ENCODE data around the gene TTC24.
"Not testable (repeated sequence)": the region's sequence is repeated elsewhere in the genome, so short reads cannot be mapped to it uniquely, and the experiment has no call there.

TTC24 gene

GRCh38 chr1:156619582-156619955 lies 40.0 kb downstream of the TTC24 start:
- no peak overlapping the region for H3K27ac ChIP-seq (ENCODE audit: low read depth, low read length)
- H3K9ac ChIP-seq (ENCODE audit: low read depth in 1 of 2, low read length in 2 of 2): no peak overlapping the region
- H3K36me3 ChIP-seq (ENCODE audit: control insufficient read depth in 1 of 2, insufficient read depth in 2 of 2, low read length in 2 of 2): no peaks in the 10 kb centered on the region
- H3K9me3 ChIP-seq (ENCODE audit: control insufficient read depth in 1 of 2, low read length in 2 of 2): no peaks in the 10 kb centered on the region
- H3K27me3 ChIP-seq (ENCODE audit: control insufficient read depth in 1 of 2, insufficient read depth in 2 of 2, low read length in 2 of 2): peaks cover 26 to 31% of the 10 kb centered on the region in 2 donors
- H3K4me3 ChIP-seq (ENCODE audit: low read depth in 1 of 2, low read length in 2 of 2): no peak overlapping the region
- H3K4me1 ChIP-seq (ENCODE audit: control insufficient read depth in 1 of 2, insufficient read depth in 2 of 2, low read length in 2 of 2): peaks cover 17 to 19% of the 10 kb centered on the region in 2 donors

- Histone ChIP-seq H3K4me1 (ENCODE audit: control insufficient read depth in 1 of 2, insufficient read depth in 2 of 2, low read length in 2 of 2) (peaks cover 19 to 30% of the 10 kb centered on the region in 2 donors), H3K27me3 (ENCODE audit: control insufficient read depth in 1 of 2, insufficient read depth in 2 of 2, low read length in 2 of 2) (peaks cover 42 to 50% of the 10 kb centered on the region in 2 donors), H3K27ac (ENCODE audit: low read depth, low read length) (no peak overlapping the region), H3K4me3 (ENCODE audit: low read depth in 1 of 2, low read length in 2 of 2) (no peak overlapping the region), H3K9ac (ENCODE audit: low read depth in 1 of 2, low read length in 2 of 2) (no peak overlapping the region), H3K36me3 (ENCODE audit: control insufficient read depth in 1 of 2, insufficient read depth in 2 of 2, low read length in 2 of 2) (no peaks in the 10 kb centered on the region), H3K9me3 (ENCODE audit: control insufficient read depth in 1 of 2, low read length in 2 of 2) (no peaks in the 10 kb centered on the region)
These were observed 43.2 kb downstream of the TTC24 start for GRCh38 chr1:156622581-156623297.

- peak overlapping the region; percentile 35 to 59 for H3K4me3 ChIP-seq (ENCODE audit: low read depth in 1 of 2, low read length in 2 of 2)
- no peak overlapping the region for H3K27ac ChIP-seq (ENCODE audit: low read depth, low read length)
- no peaks in the 10 kb centered on the region for H3K36me3 ChIP-seq (ENCODE audit: control insufficient read depth in 1 of 2, insufficient read depth in 2 of 2, low read length in 2 of 2)
- peaks cover 39 to 49% of the 10 kb centered on the region in 2 donors for H3K27me3 ChIP-seq (ENCODE audit: control insufficient read depth in 1 of 2, insufficient read depth in 2 of 2, low read length in 2 of 2)
- H3K9me3 ChIP-seq (ENCODE audit: control insufficient read depth in 1 of 2, low read length in 2 of 2): no peaks in the 10 kb centered on the region
- peaks cover 19 to 30% of the 10 kb centered on the region in 2 donors for H3K4me1 ChIP-seq (ENCODE audit: control insufficient read depth in 1 of 2, insufficient read depth in 2 of 2, low read length in 2 of 2)
- peak overlapping the region in 1 of 2 donors; percentile 38 for H3K9ac ChIP-seq (ENCODE audit: low read depth in 1 of 2, low read length in 2 of 2)
These were observed 44.7 kb downstream of the TTC24 start for GRCh38 chr1:156623946-156624813.

- H3K27ac ChIP-seq (ENCODE audit: low read depth, low read length): no peak overlapping the region
- H3K4me1 ChIP-seq (ENCODE audit: control insufficient read depth in 1 of 2, insufficient read depth in 2 of 2, low read length in 2 of 2): peaks cover 19 to 30% of the 10 kb centered on the region in 2 donors
- H3K9ac ChIP-seq (ENCODE audit: low read depth in 1 of 2, low read length in 2 of 2): peak overlapping the region in 1 of 2 donors; percentile 38
- H3K27me3 ChIP-seq (ENCODE audit: control insufficient read depth in 1 of 2, insufficient read depth in 2 of 2, low read length in 2 of 2): peaks cover 33 to 42% of the 10 kb centered on the region in 2 donors
- H3K9me3 ChIP-seq (ENCODE audit: control insufficient read depth in 1 of 2, low read length in 2 of 2): no peaks in the 10 kb centered on the region
- H3K36me3 ChIP-seq (ENCODE audit: control insufficient read depth in 1 of 2, insufficient read depth in 2 of 2, low read length in 2 of 2): no peaks in the 10 kb centered on the region
- H3K4me3 ChIP-seq (ENCODE audit: low read depth in 1 of 2, low read length in 2 of 2): peak overlapping the region; percentile 42 to 59
These were observed 45.4 kb downstream of the TTC24 start for GRCh38 chr1:156624814-156625435.

- H3K9ac ChIP-seq (ENCODE audit: low read depth in 1 of 2, low read length in 2 of 2): peak overlapping the region in 1 of 2 donors; percentile 43
- H3K27ac ChIP-seq (ENCODE audit: low read depth, low read length): no peak overlapping the region
- peaks cover 31 to 36% of the 10 kb centered on the region in 2 donors for H3K27me3 ChIP-seq (ENCODE audit: control insufficient read depth in 1 of 2, insufficient read depth in 2 of 2, low read length in 2 of 2)
- no peaks in the 10 kb centered on the region for H3K9me3 ChIP-seq (ENCODE audit: control insufficient read depth in 1 of 2, low read length in 2 of 2)
- H3K36me3 ChIP-seq (ENCODE audit: control insufficient read depth in 1 of 2, insufficient read depth in 2 of 2, low read length in 2 of 2): no peaks in the 10 kb centered on the region
- H3K4me1 ChIP-seq (ENCODE audit: control insufficient read depth in 1 of 2, insufficient read depth in 2 of 2, low read length in 2 of 2): peaks cover 19 to 30% of the 10 kb centered on the region in 2 donors
- peak overlapping the region; percentile 42 to 65 for H3K4me3 ChIP-seq (ENCODE audit: low read depth in 1 of 2, low read length in 2 of 2)
These were observed 46.0 kb downstream of the TTC24 start for GRCh38 chr1:156625436-156626078.

GRCh38 chr1:156626079-156626438 lies 46.5 kb downstream of the TTC24 start:
- Histone ChIP-seq H3K9ac (ENCODE audit: low read depth in 1 of 2, low read length in 2 of 2) (peak overlapping the region in 1 of 2 donors; percentile 43), H3K27me3 (ENCODE audit: control insufficient read depth in 1 of 2, insufficient read depth in 2 of 2, low read length in 2 of 2) (peaks cover 30 to 34% of the 10 kb centered on the region in 2 donors)

GRCh38 chr1:156627313-156627880 lies 47.9 kb downstream of the TTC24 start:
- H3K36me3 ChIP-seq (ENCODE audit: control insufficient read depth in 1 of 2, insufficient read depth in 2 of 2, low read length in 2 of 2): no peaks in the 10 kb centered on the region
- no peak overlapping the region for H3K9ac ChIP-seq (ENCODE audit: low read depth in 1 of 2, low read length in 2 of 2)
- no peak overlapping the region for H3K27ac ChIP-seq (ENCODE audit: low read depth, low read length)
- no peaks in the 10 kb centered on the region for H3K9me3 ChIP-seq (ENCODE audit: control insufficient read depth in 1 of 2, low read length in 2 of 2)
- H3K4me3 ChIP-seq (ENCODE audit: low read depth in 1 of 2, low read length in 2 of 2): no peak overlapping the region
- H3K27me3 ChIP-seq (ENCODE audit: control insufficient read depth in 1 of 2, insufficient read depth in 2 of 2, low read length in 2 of 2): peaks cover 32 to 34% of the 10 kb centered on the region in 2 donors
- peaks cover 19 to 30% of the 10 kb centered on the region in 2 donors for H3K4me1 ChIP-seq (ENCODE audit: control insufficient read depth in 1 of 2, insufficient read depth in 2 of 2, low read length in 2 of 2)

More at GRCh38 chr1:156626079-156626438, 46.5 kb downstream of the TTC24 start:
- Histone ChIP-seq H3K4me3 (ENCODE audit: low read depth in 1 of 2, low read length in 2 of 2) (peak overlapping the region; percentile 42 to 65), H3K36me3 (ENCODE audit: control insufficient read depth in 1 of 2, insufficient read depth in 2 of 2, low read length in 2 of 2) (no peaks in the 10 kb centered on the region), H3K4me1 (ENCODE audit: control insufficient read depth in 1 of 2, insufficient read depth in 2 of 2, low read length in 2 of 2) (peaks cover 19 to 30% of the 10 kb centered on the region in 2 donors), H3K9me3 (ENCODE audit: control insufficient read depth in 1 of 2, low read length in 2 of 2) (no peaks in the 10 kb centered on the region), H3K27ac (ENCODE audit: low read depth, low read length) (no peak overlapping the region)

GRCh38 chr1:156629823-156630449 lies 50.4 kb downstream of the TTC24 start:
- no peak overlapping the region for H3K4me3 ChIP-seq (ENCODE audit: low read depth in 1 of 2, low read length in 2 of 2)
- H3K27me3 ChIP-seq (ENCODE audit: control insufficient read depth in 1 of 2, insufficient read depth in 2 of 2, low read length in 2 of 2): peaks cover 26 to 31% of the 10 kb centered on the region in 2 donors

GRCh38 chr1:156631152-156631551 lies 51.6 kb downstream of the TTC24 start:
- not testable (repeated sequence) for H3K9ac ChIP-seq (ENCODE audit: low read depth in 1 of 2, low read length in 2 of 2); H3K4me3 ChIP-seq (ENCODE audit: low read depth in 1 of 2, low read length in 2 of 2); H3K36me3 ChIP-seq (ENCODE audit: control insufficient read depth in 1 of 2, insufficient read depth in 2 of 2, low read length in 2 of 2); H3K27ac ChIP-seq (ENCODE audit: low read depth, low read length); H3K4me1 ChIP-seq (ENCODE audit: control insufficient read depth in 1 of 2, insufficient read depth in 2 of 2, low read length in 2 of 2); H3K9me3 ChIP-seq (ENCODE audit: control insufficient read depth in 1 of 2, low read length in 2 of 2)
- peaks cover 15 to 19% of the 10 kb centered on the region in 2 donors for H3K27me3 ChIP-seq (ENCODE audit: control insufficient read depth in 1 of 2, insufficient read depth in 2 of 2, low read length in 2 of 2)

More at GRCh38 chr1:156629823-156630449, 50.4 kb downstream of the TTC24 start:
- Histone ChIP-seq H3K9me3 (ENCODE audit: control insufficient read depth in 1 of 2, low read length in 2 of 2) (no peaks in the 10 kb centered on the region), H3K9ac (ENCODE audit: low read depth in 1 of 2, low read length in 2 of 2) (no peak overlapping the region), H3K27ac (ENCODE audit: low read depth, low read length) (no peak overlapping the region), H3K4me1 (ENCODE audit: control insufficient read depth in 1 of 2, insufficient read depth in 2 of 2, low read length in 2 of 2) (peaks cover 10 to 17% of the 10 kb centered on the region in 2 donors), H3K36me3 (ENCODE audit: control insufficient read depth in 1 of 2, insufficient read depth in 2 of 2, low read length in 2 of 2) (no peaks in the 10 kb centered on the region)
